ENCODE results near the gene GARIN5A. TPM values are rescaled to one million over a fixed set of nuclear protein-coding genes. Genes with fewer than 3 reads are reported as not detected.

GARIN5A gene
- total RNA-seq, 1 experiment from 2014 or later: 6.2 TPM

DNA sequence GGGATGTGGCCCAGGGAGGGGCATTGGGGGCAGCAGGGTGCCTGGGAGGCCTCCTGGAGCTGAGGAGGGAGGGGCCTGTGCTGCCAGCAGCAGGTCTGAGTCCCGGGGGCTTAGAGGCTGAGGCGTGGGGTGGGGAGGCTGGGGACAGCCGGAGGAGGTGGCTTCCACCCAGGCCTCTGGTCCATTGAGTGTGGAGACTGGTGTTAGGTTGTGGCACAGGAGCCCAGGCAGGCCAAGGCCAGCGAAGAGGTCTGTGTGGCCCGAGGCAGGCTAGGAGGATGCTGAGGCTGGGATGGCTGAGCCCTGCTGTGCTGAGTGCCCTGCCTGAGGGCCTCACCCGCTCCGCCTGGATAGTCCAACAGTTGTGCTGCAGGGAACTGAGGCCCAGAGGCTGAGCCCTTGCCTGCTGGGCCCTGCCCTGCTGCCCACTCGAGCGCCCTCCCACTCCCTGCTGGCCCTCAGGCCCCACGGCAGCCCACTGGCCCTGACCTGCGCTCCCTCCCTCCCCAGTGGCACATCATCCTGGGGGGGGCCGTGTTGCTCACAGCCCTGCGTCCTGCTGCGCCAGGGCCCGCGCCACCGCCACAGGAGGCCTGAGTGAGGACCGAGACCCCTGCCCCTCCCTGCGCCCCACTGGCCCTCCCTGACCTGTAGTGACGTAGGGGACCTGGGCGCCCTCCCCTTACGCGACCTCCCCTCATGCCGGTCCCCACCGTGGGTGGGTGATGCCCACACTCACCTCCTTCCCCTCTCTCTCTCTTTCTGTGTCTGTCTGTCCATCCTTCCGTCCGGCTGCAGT, 4.9 kb upstream of the GARIN5A start:
- Histone ChIP-seq H3K4me1 (ENCODE audit: insufficient read depth, low read length) (peaks cover 8% of the 10 kb centered on the region), H3K36me3 (ENCODE audit: low read depth, low read length) (peaks cover 59% of the 10 kb centered on the region), H3K27me3 (ENCODE audit: low read length) (no peaks in the 10 kb centered on the region), H3K9ac (ENCODE audit: low read length) (no peak overlapping the region), H3K9me2 (replicated peaks; ENCODE audit: low read length) (no peaks in the 10 kb centered on the region), H3K9me3 (ENCODE audit: low read length) (peaks cover 7% of the 10 kb centered on the region), H3K4me2 (ENCODE audit: low read length) (no peak overlapping the region), H3K27ac (ENCODE audit: low read length) (no peak overlapping the region), H3K79me2 (ENCODE audit: low read length) (peaks cover 31% of the 10 kb centered on the region), H2AFZ (ENCODE audit: low read length) (no peak overlapping the region), H4K20me1 (ENCODE audit: low read length) (peaks cover 21% of the 10 kb centered on the region), H3K4me3 (ENCODE audit: low read length) (no peak overlapping the region), H3F3A (ENCODE audit: low read length, unreplicated experiment) (no peaks in the 10 kb centered on the region)
- intact Hi-C loops (cut with micrococcal nuclease): no loop called here
- no peak for ATAC-seq
- CTCF ChIA-PET: no interaction called here
- TF ChIP-seq EZH2 (IDR thresholded peaks at IDR 0.05; ENCODE audit: low read length, unreplicated experiment) (no peak), EZH2phosphoT487 (IDR thresholded peaks at IDR 0.05; ENCODE audit: borderline replicate concordance, low read length) (no peak)
- TF ChIP-seq, protein P1, sequence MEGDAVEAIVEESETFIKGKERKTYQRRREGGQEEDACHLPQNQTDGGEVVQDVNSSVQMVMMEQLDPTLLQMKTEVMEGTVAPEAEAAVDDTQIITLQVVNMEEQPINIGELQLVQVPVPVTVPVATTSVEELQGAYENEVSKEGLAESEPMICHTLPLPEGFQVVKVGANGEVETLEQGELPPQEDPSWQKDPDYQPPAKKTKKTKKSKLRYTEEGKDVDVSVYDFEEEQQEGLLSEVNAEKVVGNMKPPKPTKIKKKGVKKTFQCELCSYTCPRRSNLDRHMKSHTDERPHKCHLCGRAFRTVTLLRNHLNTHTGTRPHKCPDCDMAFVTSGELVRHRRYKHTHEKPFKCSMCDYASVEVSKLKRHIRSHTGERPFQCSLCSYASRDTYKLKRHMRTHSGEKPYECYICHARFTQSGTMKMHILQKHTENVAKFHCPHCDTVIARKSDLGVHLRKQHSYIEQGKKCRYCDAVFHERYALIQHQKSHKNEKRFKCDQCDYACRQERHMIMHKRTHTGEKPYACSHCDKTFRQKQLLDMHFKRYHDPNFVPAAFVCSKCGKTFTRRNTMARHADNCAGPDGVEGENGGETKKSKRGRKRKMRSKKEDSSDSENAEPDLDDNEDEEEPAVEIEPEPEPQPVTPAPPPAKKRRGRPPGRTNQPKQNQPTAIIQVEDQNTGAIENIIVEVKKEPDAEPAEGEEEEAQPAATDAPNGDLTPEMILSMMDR (conservative IDR thresholded peaks at IDR 0.05; ENCODE audit: low read depth, low read length): no peak
- no TSS peak for BruUV-seq (replicated peaks)
- POLR2A ChIA-PET (ENCODE audit: unreplicated experiment): no interaction called here
- no peak for DNase-seq

DNA sequence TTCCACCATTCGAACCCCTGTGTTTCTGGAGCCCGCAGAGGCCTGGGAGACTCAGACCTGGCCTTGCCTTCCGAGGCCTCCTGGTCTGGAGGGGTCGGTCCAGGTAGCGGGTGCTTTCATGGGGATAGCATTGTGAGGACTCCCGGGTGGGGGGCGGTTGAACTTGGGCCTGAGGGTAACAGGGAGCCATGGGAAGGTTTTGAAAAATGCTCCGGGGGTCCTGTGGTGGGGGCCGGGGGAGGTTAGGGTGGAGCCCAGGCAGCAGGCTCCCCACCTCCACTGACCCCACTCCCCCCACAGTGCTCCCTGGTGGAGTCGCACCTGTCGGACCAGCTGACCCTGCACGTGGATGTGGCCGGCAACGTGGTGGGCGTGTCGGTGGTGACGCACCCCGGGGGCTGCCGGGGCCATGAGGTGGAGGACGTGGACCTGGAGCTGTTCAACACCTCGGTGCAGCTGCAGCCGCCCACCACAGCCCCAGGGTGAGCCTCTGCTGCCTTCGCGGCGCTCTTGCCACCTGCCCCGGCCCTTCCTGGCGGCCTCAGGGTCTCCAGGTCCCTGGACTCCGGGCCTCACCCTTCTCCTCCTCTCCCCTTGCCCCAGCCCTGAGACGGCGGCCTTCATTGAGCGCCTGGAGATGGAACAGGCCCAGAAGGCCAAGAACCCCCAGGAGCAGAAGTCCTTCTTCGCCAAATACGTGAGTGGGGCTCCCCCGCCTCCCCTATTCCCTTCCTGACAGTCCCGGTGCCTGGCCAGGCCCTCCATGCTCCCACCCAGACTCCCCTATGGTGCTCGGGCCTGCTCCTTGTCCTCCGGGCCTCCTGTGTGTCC, 3.8 kb upstream of the GARIN5A start:
- DNase-seq (no peak), ATAC-seq (no peak)
- H3K79me2 ChIP-seq (ENCODE audit: low read length): peaks cover 31% of the 10 kb centered on the region
- H2AFZ ChIP-seq (ENCODE audit: low read length): no peak overlapping the region
- H3K4me3 ChIP-seq (ENCODE audit: low read length): no peak overlapping the region
- H4K20me1 ChIP-seq (ENCODE audit: low read length): peaks cover 21% of the 10 kb centered on the region
- ChIA-PET POLR2A (ENCODE audit: unreplicated experiment) (no interaction called here), CTCF (no interaction called here)
- intact Hi-C loops (cut with micrococcal nuclease): no loop called here
- TF ChIP-seq, protein P1 (conservative IDR thresholded peaks at IDR 0.05; ENCODE audit: low read depth, low read length): no peak
- TF ChIP-seq EZH2phosphoT487 (IDR thresholded peaks at IDR 0.05; ENCODE audit: borderline replicate concordance, low read length) (no peak), EZH2 (IDR thresholded peaks at IDR 0.05; ENCODE audit: low read length, unreplicated experiment) (no peak)
- H3K4me1 ChIP-seq (ENCODE audit: insufficient read depth, low read length): peaks cover 8% of the 10 kb centered on the region
- no TSS peak for BruUV-seq (replicated peaks)
- H3K9me3 ChIP-seq (ENCODE audit: low read length): no peaks in the 10 kb centered on the region
- H3K9ac ChIP-seq (ENCODE audit: low read length): no peak overlapping the region
- H3K36me3 ChIP-seq (ENCODE audit: low read depth, low read length): peaks cover 50% of the 10 kb centered on the region
- H3K4me2 ChIP-seq (ENCODE audit: low read length): no peak overlapping the region
- no peak overlapping the region for H3K27ac ChIP-seq (ENCODE audit: low read length)
- no peaks in the 10 kb centered on the region for H3K9me2 ChIP-seq (replicated peaks; ENCODE audit: low read length)
- H3K27me3 ChIP-seq (ENCODE audit: low read length): no peaks in the 10 kb centered on the region
- H3F3A ChIP-seq (ENCODE audit: low read length, unreplicated experiment): no peaks in the 10 kb centered on the region
